Pons (tissue), 1 donor: ENCODE data around the gene NCK2.

Source experiments
- DNase-seq: peaks from one replicate; pipeline ENCODE4 v3.0.0-alpha.2; 2016; ENCODE audit warnings: low spot score

NCK2 gene

GRCh38 chr2:105849431-105850179 is 104.9 kb downstream of the NCK2 start:
- no peak for DNase-seq

- DNase-seq = no peak
Observed at GRCh38 chr2:105852066-105852465, 107.4 kb downstream of the NCK2 start.

- no peak for DNase-seq
Observed at GRCh38 chr2:105853354-105854088, 108.8 kb downstream of the NCK2 start.

GRCh38 chr2:105854972-105855371 is 110.3 kb downstream of the NCK2 start:
- no peak for DNase-seq

DNA sequence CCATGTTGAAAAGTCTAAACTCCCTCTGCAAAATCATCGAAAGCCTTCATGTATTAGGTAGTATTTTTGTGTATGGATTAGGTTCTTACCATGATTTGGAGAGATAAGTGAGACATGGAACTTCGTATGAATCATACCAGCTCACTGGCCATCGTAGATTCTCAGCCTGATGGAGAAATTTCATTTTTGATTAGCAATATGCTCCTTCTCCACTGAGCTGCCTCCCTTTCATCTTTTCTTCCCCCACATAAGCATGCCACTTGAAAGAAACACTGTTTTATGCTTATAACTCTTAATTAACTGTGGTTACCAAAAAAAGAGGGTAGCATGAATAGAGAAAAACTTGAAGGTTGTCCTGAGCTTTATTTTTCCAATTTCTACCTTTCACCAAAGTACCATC is 111.9 kb downstream of the NCK2 start:
- DNase-seq = no peak

- DNase-seq = no peak
Observed at GRCh38 chr2:105857076-105857740, 112.5 kb downstream of the NCK2 start.

- no peak for DNase-seq
Observed at GRCh38 chr2:105858868-105859693, 114.4 kb downstream of the NCK2 start.

DNA sequence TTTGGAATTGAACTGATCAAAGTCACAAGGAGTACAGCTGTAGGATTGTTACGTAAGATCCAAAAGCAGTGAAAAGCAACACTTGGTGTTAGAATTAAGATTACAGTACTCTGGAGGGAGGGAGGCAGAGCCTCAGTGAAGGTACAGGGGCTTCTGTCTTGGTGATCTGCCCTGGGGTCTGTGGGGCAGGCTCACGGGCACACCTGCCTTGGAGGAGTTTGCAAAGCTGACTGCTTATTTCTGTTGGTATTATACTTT is 114.9 kb downstream of the NCK2 start:
- DNase-seq = no peak

DNA sequence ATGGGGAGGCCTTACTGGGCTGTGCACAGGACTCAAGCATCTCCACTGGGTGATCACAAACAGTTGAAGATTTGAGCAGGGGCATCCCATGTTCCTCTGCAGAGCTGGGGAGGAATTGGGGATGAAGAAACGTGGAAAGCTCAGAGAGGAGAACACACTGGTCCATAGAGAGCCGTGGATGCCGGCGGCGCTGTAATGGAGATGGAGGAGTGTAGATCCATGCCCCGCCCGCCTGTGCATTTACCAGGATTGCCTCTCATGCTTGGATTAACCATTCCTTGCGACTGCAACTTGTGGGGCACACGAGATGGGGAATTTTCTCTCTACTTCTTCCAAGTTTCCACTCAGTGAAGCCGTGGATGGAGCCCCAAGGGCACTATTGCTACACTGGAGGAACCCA is 115.9 kb downstream of the NCK2 start:
- DNase-seq = no peak

DNA sequence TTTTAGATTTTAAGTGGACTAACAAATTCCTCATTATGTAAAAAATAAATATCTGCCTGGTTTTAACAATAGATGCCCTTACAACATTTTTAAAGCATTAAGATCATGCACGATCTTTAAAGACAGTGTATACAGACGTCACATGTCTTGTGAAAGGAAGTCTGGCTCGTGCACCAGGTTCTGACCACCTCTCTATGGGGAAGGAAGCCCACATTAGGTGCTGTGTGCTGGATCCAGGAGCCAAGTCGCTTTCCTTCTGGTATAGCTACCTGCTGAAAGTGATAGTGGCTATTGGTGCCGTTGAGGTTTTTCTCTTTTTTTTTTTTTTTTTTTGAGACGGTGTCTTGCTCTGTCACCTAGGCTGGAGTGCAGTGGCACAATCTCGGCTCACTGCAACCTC is 116.5 kb downstream of the NCK2 start:
- no peak for DNase-seq

- no peak for DNase-seq
Observed at GRCh38 chr2:105862843-105863242, 118.1 kb downstream of the NCK2 start.

DNA sequence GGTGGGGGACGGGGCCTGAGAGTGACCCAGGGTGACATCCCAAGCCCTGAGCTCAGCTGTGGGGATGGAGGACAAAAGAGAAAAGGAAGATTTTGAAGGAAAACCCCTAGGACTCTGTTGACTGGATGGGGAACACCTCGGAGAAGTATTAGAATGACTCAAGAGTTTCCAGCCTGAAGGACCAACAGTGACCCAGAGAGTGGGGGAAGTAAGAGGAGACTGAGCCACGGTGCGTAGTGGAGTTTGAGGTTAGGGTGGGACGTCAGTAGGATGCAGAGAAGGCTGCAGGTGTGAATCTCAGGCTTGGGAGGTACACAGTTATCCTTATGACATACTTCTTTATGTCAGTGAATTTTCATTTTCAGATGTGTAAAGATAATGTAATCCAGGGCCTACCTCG is 119.5 kb downstream of the NCK2 start:
- no peak for DNase-seq

- no peak for DNase-seq
Observed at GRCh38 chr2:105865222-105865913, 120.7 kb downstream of the NCK2 start.

- DNase-seq = no peak
Observed at GRCh38 chr2:105866216-105867185, 121.8 kb downstream of the NCK2 start.

DNA sequence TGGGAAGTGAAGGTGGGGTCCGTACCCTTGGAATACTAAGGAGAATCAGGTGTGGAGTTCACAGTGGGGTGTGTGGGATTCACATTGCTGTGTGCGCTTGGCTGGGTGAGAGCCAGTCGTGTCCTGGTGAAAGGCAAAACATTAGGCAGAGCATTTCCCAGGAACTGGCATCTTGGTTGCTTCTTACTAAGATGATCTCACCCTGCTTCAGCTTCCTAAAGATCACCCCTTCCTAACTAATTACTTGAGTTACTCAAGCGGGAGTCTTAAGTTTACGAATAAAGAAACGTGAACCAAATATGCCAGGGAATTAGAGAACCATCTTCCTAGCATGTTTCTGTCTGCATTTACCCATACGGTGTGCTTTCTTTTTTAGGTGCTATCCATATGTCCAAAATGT is 122.9 kb downstream of the NCK2 start:
- DNase-seq = no peak

GRCh38 chr2:105868060-105868459 is 123.3 kb downstream of the NCK2 start:
- no peak for DNase-seq

DNA sequence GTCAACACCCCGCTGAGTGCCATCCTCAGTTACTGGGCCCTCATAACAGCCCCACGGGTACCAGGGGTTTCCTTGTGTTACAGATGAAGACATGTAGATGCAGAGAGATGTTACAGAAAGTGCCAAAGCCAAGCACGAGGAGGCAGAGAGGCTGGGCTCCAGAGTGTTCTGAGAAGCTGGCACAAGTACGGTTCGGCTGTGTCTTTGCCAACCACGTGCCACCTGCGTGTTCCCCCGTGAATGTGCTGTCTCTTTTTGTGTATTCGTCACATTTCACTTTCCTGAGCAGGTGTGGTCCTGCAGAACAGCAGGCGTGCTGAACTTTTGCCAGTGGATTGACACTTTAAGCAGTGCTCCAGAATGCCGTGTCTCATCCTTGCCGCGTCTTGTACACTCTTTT is 124.6 kb downstream of the NCK2 start:
- DNase-seq = no peak

- no peak for DNase-seq
Observed at GRCh38 chr2:105870062-105870461, 125.3 kb downstream of the NCK2 start.

DNA sequence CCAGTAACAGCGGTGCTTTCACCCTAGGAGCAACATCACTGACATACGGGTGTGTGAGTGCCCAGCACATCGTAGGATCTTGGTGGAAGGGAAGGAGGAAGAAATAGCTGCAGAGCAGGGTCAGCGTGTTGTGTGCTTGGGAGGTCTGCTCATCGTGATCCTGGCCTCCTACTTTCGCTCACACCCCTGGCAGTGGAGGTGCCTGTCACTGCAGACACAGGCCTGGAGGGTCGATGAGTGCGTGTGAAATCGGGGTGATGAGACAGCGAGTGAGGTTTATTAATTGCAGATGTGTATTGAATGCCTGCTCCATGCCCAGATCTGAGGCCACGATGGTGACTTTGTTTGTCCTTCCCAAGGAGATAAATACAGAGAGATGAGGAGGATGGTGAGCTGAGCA is 126.1 kb downstream of the NCK2 start:
- DNase-seq = no peak

DNA sequence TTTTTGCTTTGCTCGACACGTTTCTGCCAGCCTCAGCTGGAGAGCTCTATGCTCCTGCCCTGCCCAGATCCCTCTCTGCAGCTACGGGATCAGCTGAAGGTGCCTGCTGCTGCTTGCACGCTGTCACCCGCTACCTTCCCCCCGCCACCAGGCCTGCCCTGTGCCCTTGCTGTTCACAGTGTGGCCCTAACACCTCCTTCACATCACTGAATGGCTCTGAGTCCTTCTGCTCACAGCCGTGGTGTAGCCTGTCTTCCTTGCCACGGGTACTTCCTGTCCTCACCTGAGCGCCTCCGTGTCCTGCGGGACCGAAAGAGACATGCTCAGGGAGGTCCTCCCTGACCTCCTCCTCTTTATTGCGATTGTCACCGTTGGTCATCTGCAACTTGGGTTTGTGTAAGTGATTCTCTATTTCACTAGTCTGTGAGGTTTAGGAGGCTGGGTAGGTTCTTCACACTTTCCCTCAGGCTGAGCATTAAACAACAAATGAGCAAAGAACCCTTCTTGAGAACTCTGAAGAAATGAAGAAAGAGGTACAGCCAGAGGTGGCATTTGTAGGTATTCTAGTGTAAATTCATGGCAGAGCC is 127.5 kb downstream of the NCK2 start:
- DNase-seq = no peak
